Middle frontal gyrus (tissue), 1 donor: Measurements from ENCODE around the gene OR2G6.
"Not testable (repeated sequence)": the region's sequence is repeated elsewhere in the genome, so short reads cannot be mapped to it uniquely, and the experiment has no call there.

Experiments used
- DNase-seq: peaks from one replicate; pipeline ENCODE4 v3.0.0-alpha.2; 2015; ENCODE audit warnings: low spot score; ENCODE audit errors: extremely low spot score

The OR2G6 gene

GRCh38 chr1:248574657-248575056 lies 66.8 kb downstream of the OR2G6 start, which contains the start of gene OR2T34:
Gene OR2T34, minus strand, starts transcription at chr1:248574757. Its CDS starts 0 bp downstream, at chr1:248574757.
- DNase-seq = not testable (repeated sequence)

- no peak for DNase-seq
These were observed 68.5 kb downstream of the OR2G6 start for GRCh38 chr1:248576260-248576980.
